Colonic mucosa (tissue), 4 donors: ENCODE data around the gene DDX31. TPM values are rescaled to one million over a fixed set of nuclear protein-coding genes. Genes with fewer than 3 reads are reported as not detected.

Experiments
- DNase-seq: peaks from one replicate; pipeline ENCODE4 v3.0.0-alpha.2; 2020
- H3K27ac ChIP-seq: fragments of 200-600 bp; one replicate; pipeline ENCODE4 v1.8.0; 2021
- H3K27me3 ChIP-seq: fragments of 200-600 bp; one replicate; pipeline ENCODE4 v1.8.0; 2021
- H3K36me3 ChIP-seq: fragments of 200-600 bp; one replicate; pipeline ENCODE4 v1.8.0; 2021
- H3K4me1 ChIP-seq: fragments of 200-600 bp; one replicate; pipeline ENCODE4 v1.8.0; 2021; ENCODE audit warnings: mild to moderate bottlenecking
- H3K4me3 ChIP-seq: fragments of 200-600 bp; one replicate; pipeline ENCODE4 v1.8.0; 2021
- H3K9ac ChIP-seq, 2 donors: one replicate each; pipeline ENCODE4 v1.7.0; 2013; ENCODE audit warnings: control low read depth in 2 of 2, low read depth in 2 of 2, low read length in 2 of 2
- H3K9me3 ChIP-seq: fragments of 200-600 bp; one replicate; pipeline ENCODE4 v1.8.0; 2021
- CTCF ChIP-seq: fragments of 200-600 bp; IDR thresholded peaks from one replicate; pipeline ENCODE4 v1.8.0; 2022; ENCODE audit warnings: antibody characterized with exemption, mild to moderate bottlenecking
- intact Hi-C: fragments of 100-400 bp; cut with DNase I; formaldehyde crosslinking; loops from one replicate; pipeline ENCODE4 v1.14.1; 2022
- total RNA-seq, 2 donors: library from RNA; stranded (reverse); fragmentation: NEBNext Ultra II Directional in 1 of 2; extraction: Animal tissue kit (Norgen Biotek cat#: 25700) in 1 of 2; gene quantifications; one replicate each; pipeline ENCODE4 v1.2.1, GENCODE V29; 2021
- donor health status: healthy.
- donor health status: DM: no; HTN: no; CAD: no.
- donor health status: DM: no; HTN: no; CAD: no.

Gene DDX31
- total RNA-seq, 2 donors from 2014 or later = 6.8 to 11.6 TPM

- no peak for TF ChIP-seq CTCF
- H3K9me3 ChIP-seq = no peaks in the 10 kb centered on the region
- no peak for DNase-seq
- intact Hi-C loops = no loop called here
- H3K27me3 ChIP-seq = no peaks in the 10 kb centered on the region
- H3K9ac ChIP-seq = no peak overlapping the region
- H3K4me3 ChIP-seq = no peak overlapping the region
- no peaks in the 10 kb centered on the region for H3K36me3 ChIP-seq
- peaks cover 3% of the 10 kb centered on the region for H3K4me1 ChIP-seq
- H3K27ac ChIP-seq = no peak overlapping the region
Observed at GRCh38 chr9:132548751-132549640, 120.8 kb downstream of the DDX31 start.

- Histone ChIP-seq H3K9ac (no peak overlapping the region), H3K36me3 (no peaks in the 10 kb centered on the region), H3K9me3 (no peaks in the 10 kb centered on the region), H3K27ac (no peak overlapping the region), H3K4me1 (peaks cover 3% of the 10 kb centered on the region), H3K27me3 (no peaks in the 10 kb centered on the region), H3K4me3 (no peak overlapping the region)
- TF ChIP-seq CTCF = no peak
- intact Hi-C loops = no loop called here
- no peak for DNase-seq
Observed at GRCh38 chr9:132547976-132548730, 121.6 kb downstream of the DDX31 start.

DNA sequence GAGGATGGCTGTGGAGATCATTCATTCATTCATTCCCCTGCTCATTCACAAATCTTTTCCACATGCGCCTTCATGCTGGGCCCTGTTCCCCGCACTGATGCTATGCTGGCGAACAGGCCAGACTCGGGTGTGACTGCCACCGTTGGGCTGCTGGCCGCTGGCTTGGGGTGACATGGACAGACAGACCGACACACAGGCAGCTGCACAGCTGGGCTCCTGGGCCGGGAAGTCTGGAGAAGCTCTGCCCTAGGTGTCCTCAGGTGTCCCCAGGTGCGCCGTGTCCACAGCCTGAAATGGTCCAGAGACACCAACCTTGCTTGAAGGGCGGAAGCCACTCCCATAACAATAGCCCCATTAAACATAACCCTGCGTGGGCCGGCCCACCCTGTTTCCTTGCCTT, 122.3 kb downstream of the DDX31 start:
- H3K4me3 ChIP-seq = no peak overlapping the region
- peaks cover 3% of the 10 kb centered on the region for H3K4me1 ChIP-seq
- H3K9ac ChIP-seq = no peak overlapping the region
- no peak overlapping the region for H3K27ac ChIP-seq
- no peaks in the 10 kb centered on the region for H3K27me3 ChIP-seq
- no peaks in the 10 kb centered on the region for H3K36me3 ChIP-seq
- no peak for TF ChIP-seq CTCF
- H3K9me3 ChIP-seq = no peaks in the 10 kb centered on the region
- no peak for DNase-seq
- intact Hi-C loops = no loop called here

DNA sequence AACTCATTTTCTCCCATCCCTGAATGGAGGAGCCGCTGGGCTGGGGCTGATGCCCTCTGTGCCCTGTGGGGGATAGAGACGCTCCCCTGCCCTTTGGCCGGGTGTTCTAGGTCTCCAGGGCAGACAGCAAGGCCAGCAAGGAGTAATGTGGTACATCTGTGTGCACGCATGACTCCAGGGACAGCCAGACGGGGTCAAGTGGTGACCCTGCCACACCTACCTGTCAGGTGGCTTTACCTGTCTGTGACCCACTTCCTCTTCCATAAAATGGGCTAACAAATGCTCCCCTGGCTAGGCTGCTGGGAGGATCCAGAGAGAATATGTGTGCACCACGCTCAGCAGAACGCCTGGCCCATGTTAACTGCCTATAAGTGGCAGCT, 122.7 kb downstream of the DDX31 start:
- Histone ChIP-seq H3K4me1 (peaks cover 3% of the 10 kb centered on the region), H3K27ac (no peak overlapping the region), H3K9me3 (no peaks in the 10 kb centered on the region), H3K4me3 (no peak overlapping the region), H3K36me3 (no peaks in the 10 kb centered on the region), H3K9ac (no peak overlapping the region), H3K27me3 (no peaks in the 10 kb centered on the region)
- intact Hi-C loops = no loop called here
- DNase-seq = no peak
- no peak for TF ChIP-seq CTCF

DNA sequence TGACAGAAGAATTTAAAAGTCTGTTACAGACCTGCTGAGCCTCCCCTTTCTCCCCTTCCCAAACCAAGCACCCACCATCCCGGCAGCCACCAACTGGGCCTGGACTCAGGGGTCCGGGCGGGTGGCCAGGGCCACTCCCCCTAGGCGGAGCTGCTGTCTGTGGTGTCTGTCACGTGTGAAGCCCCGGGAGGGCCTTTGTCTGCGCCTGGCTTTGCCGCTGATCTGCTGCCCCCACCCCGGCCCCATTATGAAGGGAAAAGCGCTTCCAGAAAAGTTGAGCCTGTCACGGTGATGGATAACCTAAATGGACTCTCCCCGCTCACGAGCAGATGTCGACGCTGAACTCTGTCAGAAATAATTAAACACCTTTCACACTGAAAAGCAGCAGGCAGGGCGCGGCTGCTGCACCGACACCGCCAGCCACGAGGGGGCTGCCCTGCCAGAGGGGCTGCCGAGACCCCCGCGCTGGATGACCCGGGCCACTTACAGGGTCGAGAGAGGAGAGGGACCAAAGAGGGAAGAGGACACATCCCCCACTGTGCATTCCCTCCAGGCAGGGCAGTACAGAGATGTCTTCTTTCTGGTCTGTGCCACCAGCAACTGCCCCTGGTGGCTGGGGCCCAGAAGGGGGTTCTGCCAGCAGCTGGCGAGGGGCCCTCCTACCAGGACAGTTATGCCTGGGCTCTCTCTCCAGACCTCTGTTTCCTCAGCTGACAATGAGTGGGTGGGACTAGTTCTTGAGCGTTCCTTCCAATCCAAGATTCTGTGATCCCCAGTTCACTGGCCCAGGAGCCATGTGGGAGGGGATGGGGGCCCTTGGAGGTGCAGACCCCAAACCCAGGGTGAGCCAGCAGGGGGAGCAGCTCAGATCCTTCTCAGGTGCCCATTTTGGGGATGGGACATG, 123.4 kb downstream of the DDX31 start:
- H3K9ac ChIP-seq = no peak overlapping the region
- no peak for TF ChIP-seq CTCF
- no peak for DNase-seq
- no peaks in the 10 kb centered on the region for H3K27me3 ChIP-seq
- H3K27ac ChIP-seq = no peak overlapping the region
- peaks cover 3% of the 10 kb centered on the region for H3K4me1 ChIP-seq
- H3K4me3 ChIP-seq = no peak overlapping the region
- no peaks in the 10 kb centered on the region for H3K9me3 ChIP-seq
- H3K36me3 ChIP-seq = no peaks in the 10 kb centered on the region
- intact Hi-C loops = no loop called here
